Osteoblast (primary cell): ENCODE data around the gene WWTR1. TPM values are rescaled to one million over a fixed set of nuclear protein-coding genes. Genes with fewer than 3 reads are reported as not detected.

Experiments used
- DNase-seq: peaks from one replicate; pipeline ENCODE4 v3.0.0; 2011; ENCODE audit warnings: low spot score, mixed read lengths; ENCODE audit not compliant: insufficient read length; ENCODE audit errors: missing footprints
- H2AFZ ChIP-seq: 2 replicates; pipeline ENCODE4 v1.6.0; 2011; ENCODE audit warnings: mild to moderate bottlenecking, low read length
- H3K27ac ChIP-seq: 2 replicates; pipeline ENCODE4 v1.5.1; 2011; ENCODE audit warnings: mild to moderate bottlenecking, low read depth, low read length, moderate library complexity
- H3K27me3 ChIP-seq: 2 replicates; pipeline ENCODE4 v1.6.0; 2012; ENCODE audit warnings: mild to moderate bottlenecking, control low read depth, inconsistent platforms, low read length, moderate library complexity; ENCODE audit not compliant: insufficient read depth
- H3K36me3 ChIP-seq: 2 replicates; pipeline ENCODE4 v1.5.1; 2011; ENCODE audit warnings: mild to moderate bottlenecking, low read length, control low read depth, moderate library complexity; ENCODE audit not compliant: insufficient read depth
- H3K4me1 ChIP-seq: 2 replicates; pipeline ENCODE4 v1.5.1; 2011; ENCODE audit warnings: mild to moderate bottlenecking, low read length, control low read depth, moderate library complexity; ENCODE audit not compliant: insufficient read depth
- H3K4me2 ChIP-seq: 2 replicates; pipeline ENCODE4 v1.6.0; 2011; ENCODE audit warnings: mild to moderate bottlenecking, low read length; ENCODE audit not compliant: insufficient read depth
- H3K4me3 ChIP-seq: fragments of 200-600 bp; sonication (generic); 3 replicates; pipeline ENCODE4 v1.5.1; 2012; ENCODE audit warnings: mild to moderate bottlenecking, low read length, inconsistent platforms; ENCODE audit not compliant: insufficient read depth
- H3K79me2 ChIP-seq: 2 replicates; pipeline ENCODE4 v1.6.0; 2012; ENCODE audit warnings: mild to moderate bottlenecking, low read length, control low read depth, inconsistent platforms; ENCODE audit not compliant: insufficient read depth
- H3K9me3 ChIP-seq: 2 replicates; pipeline ENCODE4 v1.5.1; 2011; ENCODE audit warnings: low read depth, low read length, control low read depth
- H4K20me1 ChIP-seq: 2 replicates; pipeline ENCODE4 v1.6.0; 2012; ENCODE audit warnings: mild to moderate bottlenecking, low read length, control low read depth; ENCODE audit not compliant: insufficient read depth
- CTCF ChIP-seq: IDR thresholded peaks from 2 replicates; pipeline ENCODE4 v1.5.1; 2011; ENCODE audit warnings: mild to moderate bottlenecking, low read depth, low read length, moderate library complexity; ENCODE audit errors: extremely low read depth
- total RNA-seq: library from RNA; depleted of rRNA; stranded (reverse); fragments of >200 nt; gene quantifications from 2 replicates; pipeline ENCODE4 v1.2.3, GENCODE V29; 2012

Gene WWTR1
- total RNA-seq, 1 donor, result 84.7 TPM

- peak; percentile 76 for DNase-seq
- Histone ChIP-seq H3K36me3 (no peaks in the 10 kb centered on the region), H3K4me2 (peak overlapping the region; percentile 90), H2AFZ (no peak overlapping the region), H3K9me3 (no peaks in the 10 kb centered on the region), H4K20me1 (no peaks in the 10 kb centered on the region), H3K4me1 (peaks cover 50% of the 10 kb centered on the region), H3K79me2 (peaks cover 11% of the 10 kb centered on the region), H3K27ac (peak overlapping the region; percentile 84), H3K27me3 (no peaks in the 10 kb centered on the region), H3K4me3 (peak overlapping the region; percentile 63)
- no peak for TF ChIP-seq CTCF
Measured at GRCh38 chr3:149506540-149506939, 151.3 kb downstream of the WWTR1 start.

- no peak overlapping the region for H3K4me3 ChIP-seq
- H2AFZ ChIP-seq, result no peak overlapping the region
- H3K36me3 ChIP-seq, result no peaks in the 10 kb centered on the region
- DNase-seq, result no peak
- peak overlapping the region; percentile 95 for H3K27ac ChIP-seq
- no peaks in the 10 kb centered on the region for H4K20me1 ChIP-seq
- peaks cover 11% of the 10 kb centered on the region for H3K79me2 ChIP-seq
- no peaks in the 10 kb centered on the region for H3K27me3 ChIP-seq
- no peaks in the 10 kb centered on the region for H3K9me3 ChIP-seq
- peaks cover 39% of the 10 kb centered on the region for H3K4me1 ChIP-seq
- TF ChIP-seq CTCF, result no peak
- no peak overlapping the region for H3K4me2 ChIP-seq
Measured at GRCh38 chr3:149502438-149502837, 155.4 kb downstream of the WWTR1 start.

- Histone ChIP-seq H3K4me2 (peak overlapping the region; percentile 46), H3K27ac (peak overlapping the region; percentile 95), H3K4me1 (peaks cover 30% of the 10 kb centered on the region), H4K20me1 (no peaks in the 10 kb centered on the region), H2AFZ (peak overlapping the region; percentile 22), H3K27me3 (no peaks in the 10 kb centered on the region), H3K36me3 (no peaks in the 10 kb centered on the region), H3K79me2 (peaks cover 11% of the 10 kb centered on the region), H3K4me3 (peak overlapping the region; percentile 6), H3K9me3 (no peaks in the 10 kb centered on the region)
- peak; percentile 56 for DNase-seq
- no peak for TF ChIP-seq CTCF
Measured at GRCh38 chr3:149501524-149501923, 156.3 kb downstream of the WWTR1 start.

- no peak for TF ChIP-seq CTCF
- Histone ChIP-seq H3K4me2 (no peak overlapping the region), H3K27ac (no peak overlapping the region), H4K20me1 (no peaks in the 10 kb centered on the region), H3K4me1 (peaks cover 30% of the 10 kb centered on the region), H3K9me3 (no peaks in the 10 kb centered on the region), H2AFZ (no peak overlapping the region), H3K4me3 (no peak overlapping the region), H3K79me2 (no peaks in the 10 kb centered on the region), H3K27me3 (no peaks in the 10 kb centered on the region), H3K36me3 (no peaks in the 10 kb centered on the region)
- DNase-seq, result no peak
Measured at GRCh38 chr3:149497966-149498670, 159.7 kb downstream of the WWTR1 start.
